Measurements from ENCODE around the gene IZUMO4.
A peak's percentile ranks its signal among the peaks of the same experiment; 100 is the strongest.

IZUMO4 gene

DNA sequence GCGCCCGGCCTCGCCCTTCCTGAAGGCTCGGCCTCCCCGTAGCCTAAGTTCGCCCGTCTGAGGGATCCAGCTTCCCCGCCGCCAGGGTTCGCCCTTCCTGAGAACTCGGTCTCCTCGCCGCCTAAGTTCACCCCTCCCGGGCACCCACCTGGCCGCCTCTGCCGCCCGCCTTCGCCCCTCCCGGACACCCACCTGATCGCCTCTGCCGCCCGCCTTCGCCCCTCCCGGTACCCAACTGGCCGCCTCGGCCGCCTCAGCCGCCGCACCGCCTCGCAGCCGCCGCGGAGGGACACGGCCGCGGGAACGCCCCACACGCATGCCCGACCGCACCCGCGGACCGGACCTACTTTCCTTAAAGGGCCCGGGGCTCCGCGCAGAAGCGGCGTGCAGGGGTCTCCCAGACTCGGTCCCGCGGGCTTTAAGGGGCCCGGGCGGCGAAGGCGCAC lies 658 bp upstream of the IZUMO4 start, which contains the start of gene MOB3A:
Gene MOB3A (minus strand): TSS at position 293 of the 446 bp plus-strand sequence. CDS start 17,766 bp downstream, outside the sequence.
- peak within 1 kb of the TSS; percentile 89 for H3K4me3 ChIP-seq (ENCODE audit: low read depth, low read length)
- no peak for DNase-seq (ENCODE audit: low read depth)
- TF ChIP-seq, protein P1, sequence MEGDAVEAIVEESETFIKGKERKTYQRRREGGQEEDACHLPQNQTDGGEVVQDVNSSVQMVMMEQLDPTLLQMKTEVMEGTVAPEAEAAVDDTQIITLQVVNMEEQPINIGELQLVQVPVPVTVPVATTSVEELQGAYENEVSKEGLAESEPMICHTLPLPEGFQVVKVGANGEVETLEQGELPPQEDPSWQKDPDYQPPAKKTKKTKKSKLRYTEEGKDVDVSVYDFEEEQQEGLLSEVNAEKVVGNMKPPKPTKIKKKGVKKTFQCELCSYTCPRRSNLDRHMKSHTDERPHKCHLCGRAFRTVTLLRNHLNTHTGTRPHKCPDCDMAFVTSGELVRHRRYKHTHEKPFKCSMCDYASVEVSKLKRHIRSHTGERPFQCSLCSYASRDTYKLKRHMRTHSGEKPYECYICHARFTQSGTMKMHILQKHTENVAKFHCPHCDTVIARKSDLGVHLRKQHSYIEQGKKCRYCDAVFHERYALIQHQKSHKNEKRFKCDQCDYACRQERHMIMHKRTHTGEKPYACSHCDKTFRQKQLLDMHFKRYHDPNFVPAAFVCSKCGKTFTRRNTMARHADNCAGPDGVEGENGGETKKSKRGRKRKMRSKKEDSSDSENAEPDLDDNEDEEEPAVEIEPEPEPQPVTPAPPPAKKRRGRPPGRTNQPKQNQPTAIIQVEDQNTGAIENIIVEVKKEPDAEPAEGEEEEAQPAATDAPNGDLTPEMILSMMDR (IDR thresholded peaks at IDR 0.05; ENCODE audit: low read depth, low read length, missing control alignments), result peak; percentile 45

DNA sequence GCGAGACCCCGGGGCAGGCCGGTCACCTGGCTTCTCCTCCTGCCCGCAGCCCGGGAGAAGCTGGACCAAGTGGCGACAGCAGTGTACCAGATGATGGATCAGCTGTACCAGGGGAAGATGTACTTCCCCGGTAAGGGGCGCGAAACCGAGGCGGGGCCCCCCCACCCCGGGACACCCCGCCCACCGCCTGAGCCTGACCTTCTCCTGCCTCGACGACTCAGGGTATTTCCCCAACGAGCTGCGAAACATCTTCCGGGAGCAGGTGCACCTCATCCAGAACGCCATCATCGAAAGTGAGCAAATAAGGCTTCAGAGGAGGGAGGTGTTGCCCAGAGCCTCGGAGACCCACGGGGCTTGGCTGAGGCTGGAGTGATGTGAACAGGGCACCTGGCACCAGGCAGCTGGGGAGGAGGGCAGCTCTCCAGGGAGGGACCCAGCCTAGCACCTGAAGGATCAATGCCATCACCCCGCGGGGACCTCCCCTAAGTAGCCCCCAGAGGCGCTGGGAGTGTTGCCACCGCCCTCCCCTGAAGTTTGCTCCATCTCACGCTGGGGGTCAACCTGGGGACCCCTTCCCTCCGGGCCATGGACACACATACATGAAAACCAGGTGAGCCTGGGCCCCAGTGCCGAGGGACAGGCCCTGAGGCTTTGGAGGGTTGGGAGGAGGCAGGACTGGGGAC lies 629 bp downstream of the IZUMO4 start:
- H3K4me3 ChIP-seq (ENCODE audit: low read depth, low read length), result peak overlapping the region; percentile 59
- TF ChIP-seq, protein P1 (IDR thresholded peaks at IDR 0.05; ENCODE audit: low read depth, low read length, missing control alignments), result no peak
- DNase-seq (ENCODE audit: low read depth), result no peak

DNA sequence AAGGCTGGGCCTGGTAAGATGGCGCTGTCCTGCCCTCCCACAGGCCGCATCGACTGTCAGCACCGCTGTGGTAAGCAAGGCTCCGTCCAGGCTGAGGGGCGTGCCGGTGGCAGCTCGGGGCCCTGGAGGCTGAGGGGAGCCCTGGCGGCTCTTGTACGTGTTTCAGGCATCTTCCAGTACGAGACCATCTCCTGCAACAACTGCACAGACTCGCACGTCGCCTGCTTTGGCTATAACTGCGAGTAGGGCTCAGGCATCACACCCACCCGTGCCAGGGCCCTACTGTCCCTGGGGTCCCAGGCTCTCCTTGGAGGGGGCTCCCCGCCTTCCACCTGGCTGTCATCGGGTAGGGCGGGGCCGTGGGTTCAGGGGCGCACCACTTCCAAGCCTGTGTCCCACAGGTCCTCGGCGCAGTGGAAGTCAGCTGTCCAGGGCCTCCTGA lies 1.2 kb downstream of the IZUMO4 start:
- TF ChIP-seq, protein P1 (IDR thresholded peaks at IDR 0.05; ENCODE audit: low read depth, low read length, missing control alignments), result no peak
- H3K4me3 ChIP-seq (ENCODE audit: low read depth, low read length), result peak overlapping the region; percentile 59; the same call in 1 of the 2 replicates

DNA sequence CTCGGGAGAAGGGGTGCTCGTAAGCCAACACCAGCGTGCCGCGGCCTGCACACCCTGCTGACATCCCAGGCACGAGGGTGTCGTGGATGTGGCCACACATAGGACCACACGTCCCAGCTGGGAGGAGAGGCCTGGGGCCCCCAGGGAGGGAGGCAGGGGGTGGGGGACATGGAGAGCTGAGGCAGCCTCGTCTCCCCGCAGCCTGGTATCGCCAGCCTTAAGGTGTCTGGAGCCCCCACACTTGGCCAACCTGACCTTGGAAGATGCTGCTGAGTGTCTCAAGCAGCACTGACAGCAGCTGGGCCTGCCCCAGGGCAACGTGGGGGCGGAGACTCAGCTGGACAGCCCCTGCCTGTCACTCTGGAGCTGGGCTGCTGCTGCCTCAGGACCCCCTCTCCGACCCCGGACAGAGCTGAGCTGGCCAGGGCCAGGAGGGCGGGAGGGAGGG lies 2.4 kb downstream of the IZUMO4 start:
- DNase-seq (ENCODE audit: low read depth), result no peak
- TF ChIP-seq, protein P1 (IDR thresholded peaks at IDR 0.05; ENCODE audit: low read depth, low read length, missing control alignments), result no peak
- no peak overlapping the region for H3K4me3 ChIP-seq (ENCODE audit: low read depth, low read length)

More for the DNA sequence above, 1.2 kb downstream of the IZUMO4 start:
- DNase-seq (ENCODE audit: low read depth), result no peak

DNA sequence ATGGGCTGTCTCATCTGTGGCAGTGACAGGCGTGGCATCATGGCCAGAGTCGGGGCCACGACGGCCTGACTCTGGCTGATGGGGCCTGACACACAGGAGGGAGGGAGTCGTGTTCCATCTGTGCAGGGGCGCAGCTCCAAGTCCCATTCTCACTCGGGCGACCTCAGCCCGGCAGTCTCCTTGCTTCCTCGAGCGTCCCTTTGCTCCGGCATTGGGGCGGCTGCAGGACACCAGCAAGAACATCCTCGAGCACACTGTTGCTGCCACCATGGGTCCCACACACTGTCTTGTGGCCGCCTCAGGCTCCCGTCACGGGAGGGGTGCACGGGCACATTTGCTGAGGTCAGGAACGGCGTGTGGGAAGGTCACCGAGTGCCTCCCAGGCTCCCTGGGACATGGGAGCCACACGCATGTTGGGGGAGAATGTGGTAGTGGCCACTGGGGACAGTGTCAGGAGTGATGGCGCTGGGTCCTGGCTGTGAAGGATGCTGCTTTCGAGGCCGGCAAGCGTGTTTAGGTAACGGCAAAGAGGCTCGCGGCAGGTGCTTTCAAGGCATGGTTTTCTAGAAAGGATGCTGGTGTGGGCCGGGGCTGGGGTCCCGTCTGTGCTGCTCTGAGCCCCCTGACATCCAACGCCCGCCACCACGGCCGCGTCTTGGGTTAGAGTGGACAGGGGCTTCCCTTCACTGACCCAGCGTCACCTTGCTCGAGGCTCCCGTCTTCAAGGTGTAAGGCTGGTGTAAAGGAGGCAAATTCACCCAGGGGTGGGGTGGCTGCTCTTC lies 3.4 kb downstream of the IZUMO4 start:
- DNase-seq (ENCODE audit: low read depth), result no peak
- TF ChIP-seq, protein P1 (IDR thresholded peaks at IDR 0.05; ENCODE audit: low read depth, low read length, missing control alignments), result no peak
- H3K4me3 ChIP-seq (ENCODE audit: low read depth, low read length), result no peak overlapping the region

DNA sequence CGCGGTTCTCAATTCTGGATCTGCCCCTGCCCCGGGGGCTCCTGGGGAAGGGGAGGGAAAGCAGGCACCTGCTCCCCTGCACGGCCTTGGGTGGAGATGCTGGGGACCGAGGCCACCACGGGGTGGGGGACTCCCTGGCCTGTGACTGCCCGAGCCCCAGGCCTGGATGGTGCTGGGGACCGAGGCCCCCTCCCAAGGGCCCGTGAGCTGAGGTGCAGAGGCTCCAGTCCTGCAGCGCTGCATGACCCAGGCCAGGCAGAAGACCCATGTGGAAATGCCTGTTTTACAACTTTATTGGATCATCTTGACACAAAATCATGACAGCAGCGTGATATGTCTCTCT lies 4.0 kb downstream of the IZUMO4 start:
- no peak for DNase-seq (ENCODE audit: low read depth)
- TF ChIP-seq, protein P1 (IDR thresholded peaks at IDR 0.05; ENCODE audit: low read depth, low read length, missing control alignments), result no peak
- H3K4me3 ChIP-seq (ENCODE audit: low read depth, low read length), result no peak overlapping the region
